ENCODE measurements around the gene MPST.

The MPST gene

DNA sequence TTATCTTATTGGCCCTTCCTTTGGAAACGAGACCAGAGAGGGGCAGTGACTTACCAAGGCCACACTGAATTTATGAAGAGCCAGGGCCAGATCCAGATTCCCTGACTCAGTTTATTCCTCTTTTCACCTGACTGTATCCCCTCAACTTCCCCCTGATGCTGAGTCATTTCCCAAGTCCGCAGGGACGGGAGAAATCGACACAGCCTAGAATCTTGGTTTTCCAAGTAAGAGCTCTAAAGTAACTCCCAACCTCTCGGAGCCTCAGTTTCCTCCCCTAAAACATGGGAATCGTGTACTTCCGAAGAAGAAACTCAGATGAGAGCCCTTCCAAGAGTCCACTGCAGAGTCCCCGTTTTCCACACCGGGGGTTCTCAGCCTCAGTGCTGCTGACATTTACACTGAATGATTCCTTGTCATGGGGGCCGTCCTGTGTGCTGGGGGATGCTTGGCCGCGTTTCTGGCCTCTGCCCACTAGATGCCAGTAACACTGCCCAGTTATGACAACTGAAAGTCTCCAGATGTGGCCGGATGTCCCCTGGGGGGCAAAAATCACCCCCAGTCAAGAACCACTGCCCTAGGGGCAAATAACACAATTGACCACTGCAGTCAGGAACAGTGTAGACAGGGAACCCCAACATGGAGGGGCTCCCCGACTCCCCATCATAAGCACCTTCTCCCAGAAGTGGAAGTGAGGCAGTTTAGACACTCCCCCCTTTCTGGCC, 11.2 kb downstream of the MPST start:
- Histone ChIP-seq H3K4me3 (ENCODE audit: low read length) (no peak overlapping the region), H3K9ac (ENCODE audit: low read length) (no peak overlapping the region), H4K20me1 (ENCODE audit: insufficient read depth, low read length) (no peaks in the 10 kb centered on the region), H3K9me3 (ENCODE audit: insufficient read depth, low read length) (no peaks in the 10 kb centered on the region), H3K36me3 (replicated peaks; ENCODE audit: low read depth, low read length) (peaks cover 13% of the 10 kb centered on the region), H3K79me2 (ENCODE audit: low read length) (no peaks in the 10 kb centered on the region), H3K27ac (ENCODE audit: low read length) (no peak overlapping the region), H3K4me1 (ENCODE audit: low read length) (no peaks in the 10 kb centered on the region), H3K27me3 (ENCODE audit: low read depth, low read length) (peaks cover 6% of the 10 kb centered on the region), H2AFZ (ENCODE audit: low read depth, low read length) (no peak overlapping the region), H3K4me2 (ENCODE audit: low read length) (no peak overlapping the region)
- TF ChIP-seq, protein P1, sequence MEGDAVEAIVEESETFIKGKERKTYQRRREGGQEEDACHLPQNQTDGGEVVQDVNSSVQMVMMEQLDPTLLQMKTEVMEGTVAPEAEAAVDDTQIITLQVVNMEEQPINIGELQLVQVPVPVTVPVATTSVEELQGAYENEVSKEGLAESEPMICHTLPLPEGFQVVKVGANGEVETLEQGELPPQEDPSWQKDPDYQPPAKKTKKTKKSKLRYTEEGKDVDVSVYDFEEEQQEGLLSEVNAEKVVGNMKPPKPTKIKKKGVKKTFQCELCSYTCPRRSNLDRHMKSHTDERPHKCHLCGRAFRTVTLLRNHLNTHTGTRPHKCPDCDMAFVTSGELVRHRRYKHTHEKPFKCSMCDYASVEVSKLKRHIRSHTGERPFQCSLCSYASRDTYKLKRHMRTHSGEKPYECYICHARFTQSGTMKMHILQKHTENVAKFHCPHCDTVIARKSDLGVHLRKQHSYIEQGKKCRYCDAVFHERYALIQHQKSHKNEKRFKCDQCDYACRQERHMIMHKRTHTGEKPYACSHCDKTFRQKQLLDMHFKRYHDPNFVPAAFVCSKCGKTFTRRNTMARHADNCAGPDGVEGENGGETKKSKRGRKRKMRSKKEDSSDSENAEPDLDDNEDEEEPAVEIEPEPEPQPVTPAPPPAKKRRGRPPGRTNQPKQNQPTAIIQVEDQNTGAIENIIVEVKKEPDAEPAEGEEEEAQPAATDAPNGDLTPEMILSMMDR (IDR thresholded peaks at IDR 0.05; ENCODE audit: low read depth, low read length): no peak
- TF ChIP-seq EZH2phosphoT487 (IDR thresholded peaks at IDR 0.05; ENCODE audit: low read depth): no peak

DNA sequence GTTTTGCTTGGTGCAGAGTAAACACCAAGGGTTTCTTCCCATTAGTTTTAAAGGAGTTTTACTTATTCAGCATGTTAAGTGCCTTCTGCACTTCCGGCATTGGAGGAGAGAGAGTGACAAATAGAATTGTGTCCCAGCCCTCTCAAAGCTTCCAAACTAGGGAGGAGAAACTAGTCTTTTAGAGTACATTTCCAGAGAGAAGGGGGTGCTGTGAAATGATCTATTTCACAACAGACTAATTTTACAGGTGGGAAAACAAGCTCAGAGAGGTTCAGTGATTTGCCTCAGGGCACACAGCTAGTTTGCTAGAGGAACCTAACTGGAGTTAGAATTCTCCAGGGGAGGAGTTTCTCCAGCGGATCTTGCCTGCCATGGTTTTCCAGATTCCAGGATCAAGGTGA, 12.6 kb downstream of the MPST start:
- H4K20me1 ChIP-seq (ENCODE audit: insufficient read depth, low read length): no peaks in the 10 kb centered on the region
- H3K27me3 ChIP-seq (ENCODE audit: low read depth, low read length): peaks cover 17% of the 10 kb centered on the region
- H3K27ac ChIP-seq (ENCODE audit: low read length): no peak overlapping the region
- no peak overlapping the region for H3K4me2 ChIP-seq (ENCODE audit: low read length)
- no peaks in the 10 kb centered on the region for H3K79me2 ChIP-seq (ENCODE audit: low read length)
- no peaks in the 10 kb centered on the region for H3K9me3 ChIP-seq (ENCODE audit: insufficient read depth, low read length)
- TF ChIP-seq, protein P1 (IDR thresholded peaks at IDR 0.05; ENCODE audit: low read depth, low read length): no peak
- TF ChIP-seq EZH2phosphoT487 (IDR thresholded peaks at IDR 0.05; ENCODE audit: low read depth): no peak
- no peak overlapping the region for H3K9ac ChIP-seq (ENCODE audit: low read length)
- no peak overlapping the region for H2AFZ ChIP-seq (ENCODE audit: low read depth, low read length)
- H3K4me3 ChIP-seq (ENCODE audit: low read length): no peak overlapping the region
- no peaks in the 10 kb centered on the region for H3K4me1 ChIP-seq (ENCODE audit: low read length)
- H3K36me3 ChIP-seq (replicated peaks; ENCODE audit: low read depth, low read length): peaks cover 10% of the 10 kb centered on the region

DNA sequence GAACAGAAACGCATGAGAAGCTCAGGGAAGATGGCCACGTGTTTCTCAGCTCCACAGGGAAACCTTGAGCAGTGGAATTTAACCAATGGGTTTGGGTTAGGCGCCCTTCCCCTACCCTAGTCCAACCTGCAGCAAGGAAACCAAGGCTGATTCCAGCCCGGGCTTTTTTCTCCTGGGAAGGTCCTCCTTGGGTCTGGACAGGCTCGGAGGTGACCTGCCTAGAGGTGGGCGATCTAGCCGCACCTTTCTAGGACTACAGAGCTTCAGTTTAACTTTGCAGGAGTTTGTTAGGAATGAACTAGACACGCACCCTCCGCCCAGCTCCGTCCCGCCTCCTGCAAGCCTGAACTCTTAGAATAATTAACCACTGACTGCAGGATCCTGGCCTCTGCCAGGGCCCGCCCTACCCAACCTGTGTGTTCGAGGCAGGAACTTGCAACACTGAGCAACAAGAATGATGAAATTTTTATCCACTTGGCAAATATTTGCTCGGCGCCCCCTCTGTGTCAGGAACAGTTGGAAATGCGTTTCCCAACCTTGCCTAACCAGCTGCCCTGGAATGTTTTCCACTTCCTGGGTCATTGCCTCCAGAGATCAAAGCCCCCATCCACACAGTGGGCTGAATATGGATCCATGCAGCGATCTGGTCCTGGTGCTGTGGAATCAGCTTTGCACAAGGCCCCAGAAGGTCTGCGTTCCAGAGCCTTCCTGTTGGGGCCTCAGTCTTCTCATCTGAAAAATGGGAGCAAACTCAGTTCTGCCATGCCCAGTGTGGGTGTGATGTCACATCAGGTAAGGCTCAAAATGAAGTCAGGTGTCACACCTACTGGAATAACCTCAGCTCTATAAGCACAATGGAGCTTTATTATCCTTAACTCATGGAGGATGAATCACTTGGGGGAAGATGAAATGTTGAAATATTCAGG, 13.3 kb downstream of the MPST start:
- Histone ChIP-seq H3K4me3 (ENCODE audit: low read length) (no peak overlapping the region), H3K4me1 (ENCODE audit: low read length) (no peaks in the 10 kb centered on the region), H3K27me3 (ENCODE audit: low read depth, low read length) (peaks cover 22% of the 10 kb centered on the region), H3K9me3 (ENCODE audit: insufficient read depth, low read length) (no peaks in the 10 kb centered on the region), H3K4me2 (ENCODE audit: low read length) (no peak overlapping the region), H3K9ac (ENCODE audit: low read length) (no peak overlapping the region), H3K27ac (ENCODE audit: low read length) (no peak overlapping the region), H4K20me1 (ENCODE audit: insufficient read depth, low read length) (no peaks in the 10 kb centered on the region), H2AFZ (ENCODE audit: low read depth, low read length) (no peak overlapping the region), H3K79me2 (ENCODE audit: low read length) (no peaks in the 10 kb centered on the region), H3K36me3 (replicated peaks; ENCODE audit: low read depth, low read length) (peaks cover 6% of the 10 kb centered on the region)
- no peak for TF ChIP-seq EZH2phosphoT487 (IDR thresholded peaks at IDR 0.05; ENCODE audit: low read depth)
- TF ChIP-seq, protein P1 (IDR thresholded peaks at IDR 0.05; ENCODE audit: low read depth, low read length): no peak

All from OCI-LY3 (cell line).